A673 (cell line): ENCODE results near the gene FUBP3.

Experiments used
- EZH2 ChIP-seq: fragments of 200-600 bp; sonication (generic); IDR thresholded peaks from 2 replicates; pipeline ENCODE4 v1.6.1; 2017; ENCODE audit warnings: borderline replicate concordance, low read depth, mild to moderate bottlenecking, mixed read lengths, antibody characterized with exemption, low read length; ENCODE audit not compliant: poor library complexity, severe bottlenecking
- TF ChIP-seq, protein P1 (sequence below): fragments of 300-800, 200-600 bp; sonication (generic); conservative IDR thresholded peaks from 2 replicates; pipeline ENCODE4 v1.5.1; 2017; ENCODE audit warnings: low read depth, mild to moderate bottlenecking, antibody characterized with exemption, low read length, moderate library complexity, mixed read lengths

GRCh38 chr9:130627051-130627450, 47.7 kb downstream of the FUBP3 start:
- TF ChIP-seq, protein P1, sequence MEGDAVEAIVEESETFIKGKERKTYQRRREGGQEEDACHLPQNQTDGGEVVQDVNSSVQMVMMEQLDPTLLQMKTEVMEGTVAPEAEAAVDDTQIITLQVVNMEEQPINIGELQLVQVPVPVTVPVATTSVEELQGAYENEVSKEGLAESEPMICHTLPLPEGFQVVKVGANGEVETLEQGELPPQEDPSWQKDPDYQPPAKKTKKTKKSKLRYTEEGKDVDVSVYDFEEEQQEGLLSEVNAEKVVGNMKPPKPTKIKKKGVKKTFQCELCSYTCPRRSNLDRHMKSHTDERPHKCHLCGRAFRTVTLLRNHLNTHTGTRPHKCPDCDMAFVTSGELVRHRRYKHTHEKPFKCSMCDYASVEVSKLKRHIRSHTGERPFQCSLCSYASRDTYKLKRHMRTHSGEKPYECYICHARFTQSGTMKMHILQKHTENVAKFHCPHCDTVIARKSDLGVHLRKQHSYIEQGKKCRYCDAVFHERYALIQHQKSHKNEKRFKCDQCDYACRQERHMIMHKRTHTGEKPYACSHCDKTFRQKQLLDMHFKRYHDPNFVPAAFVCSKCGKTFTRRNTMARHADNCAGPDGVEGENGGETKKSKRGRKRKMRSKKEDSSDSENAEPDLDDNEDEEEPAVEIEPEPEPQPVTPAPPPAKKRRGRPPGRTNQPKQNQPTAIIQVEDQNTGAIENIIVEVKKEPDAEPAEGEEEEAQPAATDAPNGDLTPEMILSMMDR, result no peak
- TF ChIP-seq EZH2, result no peak
